GM18519 (cell line): ENCODE measurements around the gene TTC24.

Experiments used
- ATAC-seq: cut with Tn5 transposase; IDR thresholded peaks from one replicate; pipeline ENCODE4 v1.9.1; 2021; ENCODE audit warnings: mild to moderate bottlenecking, moderate library complexity; ENCODE audit not compliant: unreplicated experiment, low FRiP score

The TTC24 gene

DNA sequence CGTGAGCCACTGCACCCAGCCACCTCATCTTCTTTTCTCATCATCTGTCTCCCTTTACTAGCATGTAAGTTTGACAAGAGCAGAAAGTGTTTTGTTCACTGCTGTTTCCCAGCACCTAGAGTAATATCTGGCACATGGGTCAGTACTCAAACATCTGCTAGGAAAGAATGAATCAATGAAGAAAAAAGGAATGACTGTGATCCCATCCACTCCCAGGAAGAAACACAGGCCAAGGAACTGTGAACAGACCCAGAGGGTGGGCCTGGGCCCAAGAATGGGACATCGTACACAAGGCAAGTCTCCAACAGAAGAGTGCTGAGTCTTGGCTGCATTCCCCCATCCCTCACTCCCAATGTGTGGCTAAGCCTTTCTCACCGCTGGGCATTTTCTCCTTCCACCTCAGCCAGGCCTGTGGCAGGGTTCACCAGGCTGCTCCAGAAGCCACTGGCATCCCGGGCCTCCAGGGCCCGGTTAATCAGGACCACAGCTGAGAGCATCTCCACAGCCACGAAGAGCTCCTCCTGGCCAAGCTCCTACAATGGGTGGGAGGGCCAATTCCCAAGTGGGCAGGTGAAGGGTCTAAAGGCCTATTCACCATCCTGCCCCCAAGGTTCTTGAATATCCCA, 25.6 kb upstream of the TTC24 start:
- ATAC-seq = no peak

DNA sequence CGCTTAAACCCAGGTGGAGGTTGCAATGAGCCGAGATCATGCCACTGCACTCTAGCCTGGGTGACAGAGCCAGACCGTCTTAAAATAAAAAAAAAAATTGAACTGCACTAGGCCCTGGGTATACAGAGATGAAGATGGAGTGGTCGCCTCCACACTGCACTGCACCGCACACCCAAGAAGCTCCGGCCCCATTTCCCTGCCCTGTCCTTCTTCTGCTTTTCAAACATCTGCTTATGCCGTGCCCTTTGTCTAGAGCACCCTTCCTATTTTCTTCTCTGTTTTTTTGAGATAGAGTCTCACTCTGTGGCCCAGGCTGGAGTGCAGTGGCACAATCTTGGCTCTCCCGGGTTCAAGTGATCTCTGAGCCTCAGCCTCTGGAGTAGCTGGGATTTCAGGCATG, 24.6 kb upstream of the TTC24 start:
- ATAC-seq = no peak

DNA sequence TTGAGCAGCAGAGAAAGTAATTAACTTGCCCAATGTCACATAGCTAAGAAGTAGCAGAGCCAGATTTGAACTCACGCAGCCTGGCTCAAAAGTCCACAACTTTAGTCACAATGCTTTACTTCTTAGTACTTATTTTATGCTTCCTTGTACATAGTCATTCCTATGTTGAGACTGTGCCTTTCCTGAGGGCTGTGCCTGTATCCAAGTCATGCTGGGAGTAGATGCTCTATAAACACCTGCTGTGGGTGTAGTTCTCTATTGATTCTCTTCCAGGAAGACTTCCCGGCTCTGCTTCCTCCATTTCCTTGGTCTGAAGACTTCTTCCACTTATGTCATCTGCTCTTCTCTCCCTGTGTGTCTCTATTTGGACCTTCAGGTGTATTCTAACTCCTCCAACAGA, 23.8 kb upstream of the TTC24 start:
- no peak for ATAC-seq

DNA sequence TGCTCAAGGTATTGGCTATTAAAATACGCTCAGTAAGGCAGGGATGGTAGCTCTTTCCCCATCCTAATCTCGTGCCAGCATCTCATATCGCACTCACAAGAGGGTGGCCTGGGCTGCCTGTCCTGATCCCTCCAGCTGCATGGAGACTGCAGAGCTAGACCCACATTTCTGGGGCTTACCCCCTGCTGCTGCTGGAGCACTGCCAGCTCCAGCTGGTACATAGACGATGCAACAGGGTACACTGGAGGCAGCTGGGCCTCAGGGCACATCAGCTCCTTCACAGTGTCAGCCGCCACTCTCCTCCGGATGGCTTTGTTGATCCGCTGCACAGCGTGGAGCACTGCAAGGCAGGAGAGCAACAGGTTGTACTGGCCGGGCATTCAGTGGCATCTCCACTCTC, 23.2 kb upstream of the TTC24 start:
- no peak for ATAC-seq

DNA sequence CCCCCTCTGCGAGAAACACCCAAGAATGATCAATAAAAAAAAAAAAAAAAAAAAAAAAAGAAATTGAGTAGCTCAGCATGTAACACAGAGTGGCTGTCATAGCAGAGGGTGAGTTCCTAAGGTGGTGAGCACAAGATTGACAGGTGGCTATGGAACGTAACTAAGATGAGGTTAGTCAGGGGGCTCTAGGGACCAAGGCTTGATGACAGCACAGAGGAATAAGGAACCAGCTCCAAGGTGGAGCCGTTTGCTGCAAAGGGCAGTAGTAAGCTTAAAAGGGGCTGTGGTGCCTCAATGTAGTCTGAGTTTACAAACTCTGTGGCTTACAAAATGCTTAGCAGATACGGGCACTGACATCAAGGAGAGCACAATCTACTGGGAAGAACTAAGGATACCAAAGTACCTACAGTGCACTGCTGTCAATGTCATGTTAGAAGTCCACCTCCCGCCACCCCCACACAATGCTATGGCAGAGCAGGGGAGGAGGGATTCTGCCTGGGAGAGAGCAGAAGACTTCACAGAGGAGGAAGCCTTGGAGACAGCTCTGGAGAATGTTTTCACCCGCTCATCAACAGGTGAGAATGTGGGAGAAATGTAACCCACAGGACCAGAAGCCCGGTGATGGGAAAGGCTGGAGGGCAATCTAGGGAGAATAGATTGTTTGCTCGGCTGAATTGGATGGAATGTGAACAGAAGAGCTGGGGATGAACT, 20.3 kb upstream of the TTC24 start:
- no peak for ATAC-seq

DNA sequence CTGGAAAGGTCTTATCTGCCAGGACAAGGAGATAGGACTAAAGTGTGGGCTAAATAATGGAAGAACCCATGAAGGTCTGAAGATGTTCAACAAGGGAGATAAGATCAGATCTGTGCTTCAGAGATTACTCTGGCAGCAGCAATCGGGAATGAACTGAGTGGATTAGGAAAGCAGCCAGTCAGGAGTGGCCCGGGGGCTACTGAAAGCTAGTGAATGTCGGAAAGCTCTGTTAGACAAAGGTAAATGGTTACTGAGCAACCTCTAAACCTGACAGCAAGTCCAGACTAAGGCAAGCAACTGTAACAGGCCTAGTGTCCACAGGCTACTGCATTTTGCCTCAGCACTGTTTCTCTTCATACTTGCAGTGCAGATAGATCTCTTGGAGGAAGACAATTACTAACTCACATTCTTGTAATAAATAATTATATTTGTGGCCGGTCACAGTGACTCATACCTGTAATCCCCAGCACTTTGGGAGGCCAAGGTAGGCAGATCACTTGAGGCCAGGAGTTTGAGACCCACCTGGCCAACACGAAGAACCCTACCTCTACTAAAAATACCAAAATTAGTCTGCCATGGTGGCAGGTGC, 19.6 kb upstream of the TTC24 start:
- no peak for ATAC-seq

DNA sequence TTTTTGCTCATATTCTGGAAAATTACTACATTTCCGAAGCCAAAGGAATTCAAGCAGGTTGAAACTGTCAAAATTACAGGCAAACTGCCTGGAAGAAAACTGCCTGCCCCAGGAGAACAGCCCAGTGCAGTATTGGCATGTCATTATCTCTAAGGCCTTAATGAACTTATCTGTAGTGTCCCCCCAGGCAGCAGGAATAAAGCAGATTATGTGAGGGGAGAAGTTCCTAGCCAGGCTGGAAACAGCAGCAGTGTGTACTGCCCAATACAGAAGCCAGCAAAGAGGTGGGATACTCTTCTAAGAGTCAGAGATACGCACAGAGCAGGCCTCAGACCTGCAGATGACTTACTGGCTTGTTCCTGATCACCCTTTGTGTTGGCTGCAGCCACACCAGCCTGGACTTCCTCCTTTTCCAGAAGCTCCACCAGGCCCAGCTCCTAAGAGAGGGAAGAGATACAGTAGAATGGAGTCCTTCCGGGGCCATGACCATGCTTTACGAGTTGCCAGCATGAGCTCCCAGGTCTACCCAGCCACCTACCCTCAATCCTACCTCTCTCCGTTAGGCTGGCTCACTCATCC, 18.8 kb upstream of the TTC24 start:
- ATAC-seq = no peak

DNA sequence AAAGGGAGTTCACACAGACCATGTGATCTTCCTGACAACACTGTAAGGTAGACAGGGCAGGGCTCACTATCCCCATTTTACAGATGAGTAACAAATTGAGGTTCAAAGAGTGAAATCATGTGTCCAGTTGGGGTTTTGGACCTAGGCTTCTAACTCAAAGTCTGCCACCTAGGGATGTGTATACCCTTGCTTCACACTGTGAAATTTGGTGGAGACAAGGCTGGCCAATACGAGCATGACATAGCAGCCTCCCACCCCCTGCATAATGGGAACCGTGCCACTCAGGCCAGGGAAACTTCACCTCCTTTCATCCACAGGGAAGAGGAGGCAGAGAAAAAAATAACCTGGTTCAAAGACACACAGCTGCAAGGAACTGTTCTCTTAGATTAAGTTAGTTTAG, 14.0 kb upstream of the TTC24 start:
- no peak for ATAC-seq

DNA sequence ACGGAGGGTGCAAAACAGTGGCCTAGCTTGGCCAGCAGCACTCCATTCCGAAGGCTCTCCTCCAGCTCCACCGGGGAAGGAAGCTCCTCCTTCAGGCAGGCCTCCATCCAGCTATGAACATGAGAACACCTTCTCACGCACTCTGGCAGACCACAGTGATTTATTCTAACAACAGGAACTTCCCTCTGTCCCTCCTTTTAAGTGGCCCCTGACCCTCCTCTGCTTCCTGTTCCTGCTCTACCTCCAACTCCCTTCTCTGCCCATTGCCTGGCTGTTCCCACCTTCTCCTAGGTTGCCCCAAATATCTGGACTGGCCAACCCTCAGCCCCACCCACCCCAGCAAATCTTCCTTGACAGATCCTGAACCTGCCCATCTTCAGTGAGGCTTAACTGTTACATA, 13.1 kb upstream of the TTC24 start:
- no peak for ATAC-seq

DNA sequence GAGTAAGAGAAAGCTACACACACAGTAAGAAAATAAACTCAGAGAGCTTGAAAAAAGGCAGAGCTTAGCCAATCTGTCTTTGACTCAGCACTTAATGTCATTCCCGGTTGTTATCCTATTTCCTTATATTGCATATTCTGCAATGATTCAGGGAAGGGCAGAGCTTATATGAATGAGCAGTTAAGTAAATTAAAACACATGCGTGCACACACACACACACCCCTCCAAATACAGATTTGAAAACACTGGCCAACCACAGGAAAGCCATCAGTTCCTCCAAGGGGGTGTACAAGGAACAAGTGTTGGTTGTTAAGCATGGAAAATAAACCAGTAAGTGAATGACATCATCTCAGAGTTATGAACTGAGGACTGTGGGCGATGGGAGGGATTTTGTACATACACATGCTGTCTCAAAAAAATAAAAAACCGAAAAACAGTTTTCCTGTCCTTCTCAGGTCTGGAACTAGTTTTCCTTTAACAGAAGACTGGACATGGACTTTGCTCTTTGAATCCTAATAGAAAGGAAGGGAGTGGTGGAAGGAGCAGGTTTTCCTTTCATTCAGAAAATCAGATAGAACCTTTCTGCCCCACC, 8.2 kb upstream of the TTC24 start:
- no peak for ATAC-seq

DNA sequence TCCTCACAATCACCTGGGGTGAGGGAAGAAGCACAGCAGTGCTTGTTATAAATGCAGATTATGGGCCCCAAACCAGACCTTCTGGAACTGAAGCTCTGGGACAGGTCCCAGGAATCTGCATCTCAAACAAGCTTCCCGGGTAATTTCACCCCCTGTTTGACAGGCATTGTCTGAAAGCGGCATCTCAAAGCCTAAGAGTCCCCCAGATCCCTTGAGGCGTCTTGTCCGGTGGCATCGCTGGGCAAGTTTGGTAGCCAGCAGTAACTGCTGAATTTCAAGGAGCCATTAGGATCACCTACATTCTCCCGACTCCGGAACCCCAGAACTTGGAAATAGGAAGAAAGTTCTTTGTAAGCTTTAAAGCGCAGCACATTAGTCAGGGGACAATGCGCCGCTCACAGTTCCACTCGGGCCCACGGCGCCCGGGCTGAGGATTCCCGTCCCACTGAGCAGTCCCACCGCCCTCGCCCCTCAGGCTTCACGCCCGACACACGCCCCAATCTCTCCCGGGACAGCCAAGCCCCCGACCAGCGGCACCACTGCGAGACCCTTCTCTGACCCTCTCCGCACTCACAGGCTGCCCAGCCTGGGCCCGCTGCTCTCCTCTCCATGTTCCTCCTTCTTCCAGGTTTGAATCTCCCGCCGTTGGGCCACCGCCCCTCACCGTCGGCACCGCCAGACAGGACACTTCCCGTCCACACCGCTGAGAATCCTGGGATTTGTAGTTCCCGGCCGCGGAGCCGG, 7.4 kb upstream of the TTC24 start, which contains the start of gene IQGAP3:
Gene IQGAP3 (minus strand): TSS at position 647 of the 744 bp plus-strand sequence. CDS start 36 bp downstream, at position 611.
- ATAC-seq = no peak

DNA sequence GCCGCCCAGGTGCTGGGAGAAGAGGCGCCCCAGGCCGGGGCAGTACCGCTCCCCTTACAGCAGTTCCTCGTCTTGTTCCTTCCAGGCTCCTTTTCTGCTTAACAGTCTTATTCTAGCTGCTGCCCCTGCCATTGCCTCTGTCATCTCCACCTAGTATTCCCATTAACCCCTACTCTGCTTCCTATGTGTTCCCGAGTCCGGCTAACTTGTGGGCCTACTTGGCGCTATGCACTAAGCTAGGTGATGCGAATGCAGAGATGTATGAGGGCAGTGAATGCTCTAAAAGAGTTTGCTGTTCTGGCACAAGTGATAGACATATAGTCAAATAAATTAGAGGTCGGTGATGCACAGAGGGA, 6.9 kb upstream of the TTC24 start:
- ATAC-seq = no peak

DNA sequence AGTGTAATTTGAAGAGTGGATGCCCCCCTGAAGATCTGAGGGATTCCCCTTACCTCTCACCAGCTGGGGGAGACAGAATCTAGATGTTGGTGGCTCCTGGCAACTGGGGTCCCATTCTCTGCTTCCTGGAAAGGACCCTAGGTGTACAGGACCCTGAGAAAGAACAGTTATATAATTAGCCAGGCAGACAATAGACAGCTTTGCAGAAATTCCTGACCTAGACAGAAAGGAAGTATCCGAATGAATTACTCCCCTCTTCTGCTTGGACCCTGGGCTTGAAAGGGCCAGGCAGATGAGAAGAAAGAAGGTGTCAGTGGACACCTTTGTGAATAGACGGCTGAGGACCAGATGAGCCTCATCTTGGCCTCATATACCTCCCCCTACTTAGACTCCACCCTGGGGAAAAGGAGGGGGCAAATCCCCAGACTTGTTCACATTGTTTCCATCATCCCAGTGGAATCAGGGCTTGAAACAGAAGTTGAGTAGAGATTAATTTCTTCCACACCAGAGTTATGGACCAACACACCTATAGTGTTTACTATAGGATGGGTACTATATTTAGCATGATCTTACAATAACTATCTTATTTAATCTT, 5.4 kb upstream of the TTC24 start:
- ATAC-seq = no peak

DNA sequence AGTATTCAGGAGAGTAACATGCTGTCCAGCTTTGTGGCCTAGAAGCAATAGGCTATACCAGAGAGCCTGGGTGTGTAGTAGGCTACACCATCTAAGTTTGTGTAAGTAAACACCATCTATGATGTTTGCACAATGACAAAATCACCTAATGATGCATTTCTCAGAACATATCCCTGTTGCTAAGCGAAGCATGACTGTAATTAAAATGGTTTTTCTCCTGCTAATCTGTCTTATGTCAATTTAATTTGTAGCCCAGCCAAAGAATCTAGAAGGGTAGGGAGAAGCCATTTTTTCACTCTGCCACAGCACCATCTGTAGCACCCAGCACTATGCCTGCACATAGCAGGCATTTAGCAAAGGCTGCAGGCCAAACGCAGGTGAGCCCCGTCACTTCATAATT, 2.0 kb upstream of the TTC24 start:
- ATAC-seq = no peak

DNA sequence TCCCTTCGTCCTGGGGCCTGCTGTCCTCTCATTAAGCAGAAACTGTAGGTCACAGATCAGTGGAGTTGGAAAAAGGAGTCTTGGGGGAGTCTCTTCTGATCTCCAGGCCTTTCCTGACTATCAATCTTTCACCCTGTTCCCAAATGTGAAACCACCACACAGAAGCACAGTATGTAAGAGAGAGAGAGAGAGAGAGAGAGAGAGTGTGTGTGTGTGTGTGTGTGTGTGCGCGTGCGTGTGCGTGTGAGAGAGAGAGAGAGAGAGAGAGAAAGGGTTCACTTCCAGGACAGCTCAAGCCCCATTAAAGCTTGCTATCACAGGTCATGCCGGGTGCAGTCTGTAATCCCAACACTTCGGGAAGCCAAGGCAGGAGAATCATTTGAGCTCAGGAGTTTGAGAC, 1.5 kb upstream of the TTC24 start:
- ATAC-seq = no peak

DNA sequence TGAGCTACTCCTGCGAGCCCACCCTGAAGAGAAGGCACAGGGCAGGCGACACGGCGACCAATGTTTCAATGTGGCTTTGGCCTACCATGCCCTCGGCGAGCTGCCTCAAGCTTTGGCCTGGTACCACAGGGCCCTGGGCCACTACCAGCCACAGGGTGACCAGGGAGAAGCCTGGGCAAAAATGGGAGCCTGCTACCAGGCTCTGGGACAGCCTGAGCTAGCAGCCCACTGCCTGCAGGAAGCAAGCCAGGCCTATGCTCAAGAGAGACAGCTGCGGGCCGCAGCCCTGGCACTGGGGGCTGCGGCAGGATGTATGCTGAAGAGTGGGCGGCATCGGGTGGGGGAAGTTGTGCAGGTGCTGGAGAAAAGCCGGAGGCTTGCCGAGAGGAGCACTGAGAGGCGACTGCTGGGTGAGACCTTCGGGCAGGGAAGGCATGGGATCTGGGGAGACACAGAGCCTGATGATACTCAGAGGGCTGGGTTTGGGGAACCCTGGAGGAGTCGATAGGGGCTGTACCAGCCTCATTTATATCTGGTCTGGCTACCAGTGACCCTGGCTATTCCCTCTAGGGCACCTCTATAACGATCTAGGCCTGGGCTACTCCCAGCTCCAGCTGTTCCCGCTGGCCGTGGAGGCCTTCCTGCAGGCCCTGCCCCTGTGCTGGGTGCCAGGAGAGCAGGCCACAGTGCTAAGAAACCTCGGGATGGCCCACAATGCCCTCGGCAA, 2.3 kb downstream of the TTC24 start:
- no peak for ATAC-seq

DNA sequence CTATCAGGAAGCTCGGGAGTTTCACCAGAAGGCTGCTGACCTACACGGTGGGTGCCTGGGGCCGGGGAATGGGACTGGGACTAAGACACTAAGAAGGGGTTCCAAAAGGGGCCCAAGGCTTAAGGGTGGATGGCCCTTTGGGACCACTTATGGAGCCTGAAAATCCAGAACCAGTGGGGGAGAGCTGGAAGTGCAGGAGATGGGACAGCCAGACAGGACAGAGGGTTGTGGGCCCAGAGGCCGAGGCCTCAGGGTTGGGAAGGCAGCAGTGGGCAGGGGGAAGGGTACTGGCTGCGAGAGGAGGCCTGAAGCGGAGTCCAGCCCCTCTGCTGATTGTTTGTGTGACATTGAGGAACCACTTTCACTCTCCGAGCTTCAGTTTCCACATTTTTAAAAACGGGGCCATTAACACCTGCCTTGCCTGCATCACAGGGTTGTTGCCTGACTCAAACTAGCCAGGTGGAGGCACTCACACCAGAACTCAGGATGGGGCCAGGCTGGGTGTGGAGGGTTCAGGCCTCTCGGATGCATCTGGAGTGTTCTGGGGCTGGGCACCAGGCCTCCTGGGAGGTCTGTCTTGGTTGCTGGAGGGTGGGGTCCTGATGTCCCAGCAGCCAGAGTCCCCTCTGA, 3.0 kb downstream of the TTC24 start:
- no peak for ATAC-seq

DNA sequence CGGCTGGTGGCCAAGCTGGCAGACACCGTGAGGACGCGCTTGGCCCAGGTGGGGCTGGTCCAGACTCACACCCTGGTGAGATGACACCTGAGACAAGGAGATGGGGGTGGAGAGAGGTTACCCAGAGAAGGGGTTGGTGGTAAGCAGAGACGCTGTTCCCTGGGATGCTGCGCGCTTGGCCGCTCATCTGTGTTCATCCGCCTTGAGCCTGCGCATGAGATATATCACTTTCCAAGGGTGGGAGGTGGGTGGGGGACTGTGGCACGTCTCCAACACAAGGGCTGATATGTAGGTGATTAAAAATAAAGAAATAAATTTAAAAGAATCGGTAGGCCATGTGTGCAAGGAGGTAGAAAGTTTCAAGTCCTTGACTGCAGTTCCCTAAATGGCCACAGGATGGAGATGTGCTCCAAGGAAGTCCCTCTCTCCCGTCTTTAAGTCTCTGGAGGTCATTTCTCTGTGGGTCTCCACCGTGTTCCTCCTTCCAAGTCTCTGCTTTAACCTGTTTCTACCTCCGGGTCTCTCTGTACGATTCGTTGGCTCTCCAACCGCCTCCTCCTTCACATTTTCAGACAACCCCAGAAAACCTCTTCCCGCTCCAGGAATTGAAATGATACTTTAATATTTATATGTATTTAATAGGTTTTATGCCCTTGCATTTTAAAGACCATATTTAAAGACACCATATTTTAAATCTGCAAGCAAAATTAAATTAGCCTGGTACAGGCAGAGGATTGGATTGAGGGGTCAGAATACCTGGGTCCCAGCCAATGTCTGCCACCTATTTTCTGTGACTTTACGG, 4.5 kb downstream of the TTC24 start:
- ATAC-seq = no peak
